B cell (primary cell): ENCODE data around the gene KCNN2. TPM values are rescaled to one million over a fixed set of nuclear protein-coding genes. Genes with fewer than 3 reads are reported as not detected.

Experiments used
- ATAC-seq: fragments of 200-7000 bp; cut with Tn5 transposase; one replicate; pipeline ENCODE4 v1.10.0; 2021; ENCODE audit warnings: low read depth, mild to moderate bottlenecking, moderate number of reproducible peaks, moderate library complexity
- CTCF ChIA-PET: fragments of 350-600 bp; sonication (Branson Sonifier 250); formaldehyde crosslinking; loops from one replicate; lab custom pipeline; 2021; ENCODE audit warnings: antibody characterized with exemption, inconsistent platforms; lab: Charles Lee
- POLR2A ChIA-PET: fragments of 350-600 bp; sonication (Branson Sonifier 250); formaldehyde crosslinking; loops from one replicate; lab custom pipeline; 2021; ENCODE audit warnings: antibody characterized with exemption; lab: Charles Lee
- DNase-seq: peaks from one replicate; pipeline ENCODE4 v3.0.0; 2013
- H2AFZ ChIP-seq: 2 replicates; pipeline ENCODE4 v1.6.1; 2012; ENCODE audit warnings: mild to moderate bottlenecking, low read depth, low read length; ENCODE audit not compliant: insufficient read depth, poor library complexity, severe bottlenecking
- H3K27ac ChIP-seq, 2 donors: 1 replicate in 1 of 2; 2 replicates in 1 of 2; pipeline ENCODE4 v1.5.1; 2012 to 2013; ENCODE audit warnings: low read length in 2 of 2, mild to moderate bottlenecking in 2 of 2, moderate library complexity in 1 of 2
- H3K27me3 ChIP-seq, 4 experiments: fragments of 200-600 bp in 1 of 4; sonication (generic) in 1 of 4; replicated peaks in 1 of 4; 1 replicate in 2 of 4; 2 replicates in 2 of 4; pipeline versions ENCODE4 v1.6.1 to v1.7.0; 2013 to 2016; ENCODE audit warnings: low read length in 3 of 4, mild to moderate bottlenecking in 2 of 4, mixed read lengths in 1 of 4, moderate library complexity in 1 of 4; ENCODE audit not compliant: insufficient read depth in 4 of 4, control insufficient read depth in 3 of 4; ENCODE audit errors: control extremely low read depth in 1 of 4
- H3K36me3 ChIP-seq, 2 experiments: replicated peaks in 1 of 2; 1 replicate in 1 of 2; 2 replicates in 1 of 2; pipeline versions ENCODE4 v1.6.1 to v1.7.1; 2013; ENCODE audit warnings: low read length in 1 of 2; ENCODE audit not compliant: insufficient read depth in 2 of 2, control insufficient read depth in 1 of 2; ENCODE audit errors: control extremely low read depth in 1 of 2, extremely low read depth in 1 of 2
- H3K4me1 ChIP-seq, 2 donors: fragments of 200-600 bp in 1 of 2; sonication (generic) in 1 of 2; 1 replicate in 1 of 2; 2 replicates in 1 of 2; pipeline versions ENCODE4 v1.5.1 to v1.6.1; 2013 to 2017; ENCODE audit warnings: low read length in 2 of 2; ENCODE audit not compliant: control insufficient read depth in 2 of 2, insufficient read depth in 2 of 2
- H3K4me2 ChIP-seq: replicated peaks from 2 replicates; pipeline ENCODE3; 2012; ENCODE audit warnings: mild to moderate bottlenecking, low read depth, low read length; ENCODE audit not compliant: poor library complexity, severe bottlenecking
- H3K4me3 ChIP-seq, 5 experiments: fragments of 200-600 bp in 1 of 5; sonication (generic) in 1 of 5; 1 replicate in 3 of 5; 2 replicates in 2 of 5; pipeline versions ENCODE4 v1.5.1 to v1.7.0; 2011 to 2016; ENCODE audit warnings: low read length in 4 of 5, mild to moderate bottlenecking in 4 of 5, low read depth in 2 of 5, control low read depth in 1 of 5, moderate library complexity in 1 of 5; ENCODE audit not compliant: insufficient read depth in 1 of 5; ENCODE audit errors: control extremely low read depth in 1 of 5, extremely low read depth in 1 of 5
- H3K79me2 ChIP-seq: fragments of 200-600 bp; sonication (generic); one replicate; pipeline ENCODE4 v1.6.0; 2016; ENCODE audit warnings: low read length; ENCODE audit not compliant: control insufficient read depth, insufficient read depth
- H3K9ac ChIP-seq: fragments of 200-600 bp; sonication (generic); 2 replicates; pipeline ENCODE4 v1.6.1; 2017; ENCODE audit warnings: mild to moderate bottlenecking, low read length, moderate library complexity
- H3K9me3 ChIP-seq, 3 donors: one replicate each; pipeline versions ENCODE4 v1.6.1 to v1.7.1; 2013; ENCODE audit warnings: low read length in 2 of 3; ENCODE audit not compliant: control insufficient read depth in 2 of 3, insufficient read depth in 1 of 3; ENCODE audit errors: control extremely low read depth in 1 of 3
- H4K20me1 ChIP-seq: 2 replicates; pipeline ENCODE4 v1.6.0; 2012; ENCODE audit warnings: mild to moderate bottlenecking, low read length; ENCODE audit not compliant: insufficient read depth, control insufficient read depth, poor library complexity, severe bottlenecking
- H3K27ac Mint-ChIP-seq: one replicate; pipeline ENCODE4 v1.8.0; 2021; ENCODE audit warnings: mixed read lengths
- H3K27me3 Mint-ChIP-seq: one replicate; pipeline ENCODE4 v1.8.0; 2021; ENCODE audit warnings: mixed read lengths
- H3K4me1 Mint-ChIP-seq: one replicate; pipeline ENCODE4 v1.8.0; 2021; ENCODE audit warnings: mixed read lengths
- H3K4me3 Mint-ChIP-seq: one replicate; pipeline ENCODE4 v1.8.0; 2021; ENCODE audit warnings: mixed read lengths
- H3K9me3 Mint-ChIP-seq: one replicate; pipeline ENCODE4 v1.8.0; 2022; ENCODE audit warnings: mixed read lengths; ENCODE audit not compliant: insufficient read depth
- CTCF ChIP-seq: fragments of 200-600 bp; IDR thresholded peaks from one replicate; pipeline ENCODE4 v1.8.0; 2022; ENCODE audit warnings: antibody characterized with exemption, mild to moderate bottlenecking
- EZH2 ChIP-seq: IDR thresholded peaks from 2 replicates; pipeline ENCODE4 v1.6.1; 2012; ENCODE audit warnings: borderline replicate concordance, low read depth, mild to moderate bottlenecking, moderate library complexity, low read length; ENCODE audit not compliant: insufficient read depth, poor library complexity, severe bottlenecking
- WGBS: methylation state at CpG from one replicate; pipeline ENCODE4 v1.1.5; 2013; ENCODE audit warnings: missing lambda C conversion rate; ENCODE audit not compliant: insufficient coverage; 5-methylcytosine and 5-hydroxymethylcytosine counted together
- intact Hi-C: fragments of 100-400 bp; cut with micrococcal nuclease; formaldehyde crosslinking; loops from one replicate; pipeline ENCODE4 v1.10.0; 2022
- polyA plus RNA-seq: library from polyadenylated mRNA; depleted of rRNA; stranded (reverse); fragments of >200 nt; gene quantifications from 2 replicates; pipeline ENCODE4 v1.2.3, GENCODE V29; 2012
- total RNA-seq, 2 donors: library from RNA; stranded (reverse); fragments of 120-200 nt in 1 of 2; gene quantifications; 1 replicate in 1 of 2; 2 replicates in 1 of 2; pipeline versions ENCODE4 v1.2.3 to v1.2.4, GENCODE V29; 2013 to 2022

KCNN2 gene
- total and polyA plus RNA-seq, 2 donors (not counting 1 experiment from before 2014, with no cell fraction given): not detected

- H3K4me1 Mint-ChIP-seq: peaks cover 13% of the 10 kb centered on the region
Measured at GRCh38 chr5:114419067-114419388, 57.2 kb downstream of the KCNN2 start.

DNA sequence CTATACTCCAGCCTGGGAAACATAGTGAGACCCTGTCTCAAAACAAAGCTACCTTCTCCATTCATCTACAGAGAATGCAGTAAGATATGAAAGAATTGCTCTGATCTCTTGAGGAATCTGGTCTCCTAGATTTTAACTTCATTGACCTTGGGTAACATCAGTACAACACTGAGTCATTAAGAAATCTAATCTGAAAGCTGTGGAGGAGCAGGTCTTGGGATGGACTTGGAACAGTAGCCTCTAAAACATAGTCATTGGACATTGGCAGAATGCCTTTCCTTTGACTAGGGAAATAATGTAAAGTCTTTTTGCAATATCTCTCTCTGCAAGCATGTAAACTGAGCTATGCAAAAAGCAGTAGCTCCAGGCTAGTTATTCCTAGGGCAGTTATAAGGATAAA, 58.1 kb downstream of the KCNN2 start:
- POLR2A ChIA-PET: no interaction called here
- CTCF ChIA-PET: interaction anchor here (2.1 kb wide), 1 partner anchor 18 kb away, joined by 6 read pairs; no protein-coding TSS in a partner anchor
- H2AFZ ChIP-seq: no peak overlapping the region
- peaks cover 2% of the 10 kb centered on the region for H3K27me3 Mint-ChIP-seq
- no peaks in the 10 kb centered on the region for H3K79me2 ChIP-seq
- peaks cover 13% of the 10 kb centered on the region for H3K4me1 Mint-ChIP-seq
- H3K36me3 ChIP-seq: no peaks in the 10 kb centered on the region
- no peaks in the 10 kb centered on the region for H4K20me1 ChIP-seq
- intact Hi-C loops: no loop called here
- no peak for TF ChIP-seq EZH2
- no peak for TF ChIP-seq CTCF
- no peaks in the 10 kb centered on the region for H3K9me3 ChIP-seq
- H3K4me3 Mint-ChIP-seq: no peak overlapping the region
- no peak overlapping the region for H3K27ac Mint-ChIP-seq
- H3K4me2 ChIP-seq: no peak overlapping the region
- ATAC-seq: no peak
- H3K27me3 ChIP-seq: peaks cover 0 to 2% (median 0%) of the 10 kb centered on the region in 4 experiments
- no peak overlapping the region for H3K27ac ChIP-seq
- H3K4me3 ChIP-seq: no peak overlapping the region
- no peaks in the 10 kb centered on the region for H3K9me3 Mint-ChIP-seq
- H3K9ac ChIP-seq: no peak overlapping the region
- no peak for DNase-seq
- peaks cover 6% of the 10 kb centered on the region in 2 donors for H3K4me1 ChIP-seq

More at GRCh38 chr5:114419067-114419388, 57.2 kb downstream of the KCNN2 start:
- intact Hi-C loops: no loop called here
- Histone ChIP-seq H3K36me3 (no peaks in the 10 kb centered on the region), H3K27me3 (peaks cover 0 to 2% (median 0%) of the 10 kb centered on the region in 4 experiments), H4K20me1 (no peaks in the 10 kb centered on the region), H3K27ac (no peak overlapping the region), H3K4me1 (peaks cover 6% of the 10 kb centered on the region in 2 donors), H3K4me3 (no peak overlapping the region), H2AFZ (no peak overlapping the region), H3K79me2 (no peaks in the 10 kb centered on the region), H3K4me2 (peak overlapping the region; percentile 23), H3K9ac (no peak overlapping the region), H3K9me3 (no peaks in the 10 kb centered on the region)
- no CpG with 5 or more reads among the region's 1 CpG for WGBS
- TF ChIP-seq CTCF (no peak), EZH2 (no peak)
- CTCF ChIA-PET: interaction anchor here (2.1 kb wide), 1 partner anchor 18 kb away, joined by 6 read pairs; no protein-coding TSS in a partner anchor
- POLR2A ChIA-PET: no interaction called here
- H3K9me3 Mint-ChIP-seq: no peaks in the 10 kb centered on the region
- no peak overlapping the region for H3K27ac Mint-ChIP-seq
- peak overlapping the region; percentile 54 for H3K4me3 Mint-ChIP-seq
- peaks cover 2% of the 10 kb centered on the region for H3K27me3 Mint-ChIP-seq
- no peak for ATAC-seq
- DNase-seq: no peak
